Stimulated activated naive B cell treated with anti-CD40 and anti-IgM and Interleukin-4, amounts not matched to agents 10 μg/mL and 1 μg/mL and 100 μg/mL, for 72 hours (primary cell): Measurements from ENCODE around the gene NRG4.
"Not testable (repeated sequence)": the region's sequence is repeated elsewhere in the genome, so short reads cannot be mapped to it uniquely, and the experiment has no call there.

Experiments
- ATAC-seq, 2 donors: fragments of 150-1000 bp; cut with Tn5 transposase; replicated peaks; 2 replicates each; pipeline ENCODE4 v1.10.0; 2021; ENCODE audit warnings: moderate library complexity in 1 of 2
- DNase-seq: peaks from one replicate; pipeline ENCODE4 v3.0.0; 2021
- H3K27ac Mint-ChIP-seq: one replicate; pipeline ENCODE4 v1.8.0; 2022; ENCODE audit warnings: mild to moderate bottlenecking, mixed read lengths
- H3K27me3 Mint-ChIP-seq, 2 donors: one replicate each; pipeline ENCODE4 v1.8.0; 2022; ENCODE audit warnings: mixed read lengths in 2 of 2
- H3K36me3 Mint-ChIP-seq, 2 donors: one replicate each; pipeline ENCODE4 v1.8.0; 2022; ENCODE audit warnings: mixed read lengths in 2 of 2, mild to moderate bottlenecking in 1 of 2
- H3K4me1 Mint-ChIP-seq, 2 donors: one replicate each; pipeline ENCODE4 v1.8.0; 2022; ENCODE audit warnings: mixed read lengths in 2 of 2, mild to moderate bottlenecking in 1 of 2
- H3K4me3 Mint-ChIP-seq, 2 donors: one replicate each; pipeline ENCODE4 v1.8.0; 2022; ENCODE audit warnings: mild to moderate bottlenecking in 2 of 2, mixed read lengths in 2 of 2, moderate library complexity in 1 of 2
- H3K9me3 Mint-ChIP-seq, 2 donors: one replicate each; pipeline ENCODE4 v1.8.0; 2022; ENCODE audit warnings: mixed read lengths in 2 of 2, mild to moderate bottlenecking in 1 of 2

NRG4 gene

DNA sequence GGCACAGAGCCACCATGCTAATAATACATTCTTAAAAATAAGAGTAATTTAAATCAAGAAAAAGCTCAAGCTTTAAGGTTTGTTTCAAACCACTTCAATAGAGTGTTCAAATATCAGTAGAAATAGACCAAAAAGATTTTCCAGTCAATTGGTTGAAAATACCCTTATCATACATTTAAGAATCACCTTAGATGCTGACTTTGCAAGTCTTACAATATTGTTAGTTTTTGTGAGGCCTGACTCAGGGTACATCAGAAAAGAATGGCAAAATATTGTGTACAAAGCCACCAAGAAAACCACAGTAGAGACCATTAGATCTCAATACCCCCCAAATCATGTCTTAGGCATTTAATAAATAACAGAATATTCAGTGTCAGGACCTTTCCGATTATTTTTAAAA is 19.8 kb upstream of the NRG4 start:
- Mint-ChIP-seq H3K4me3 (no peak overlapping the region), H3K27ac (no peak overlapping the region), H3K36me3 (peaks cover 0 to 3% of the 10 kb centered on the region in 2 donors), H3K27me3 (peaks cover 0 to 6% of the 10 kb centered on the region in 2 donors), H3K9me3 (peaks cover 5 to 14% of the 10 kb centered on the region in 2 donors), H3K4me1 (no peaks in the 10 kb centered on the region)
- DNase-seq = no peak
- no peak for ATAC-seq

DNA sequence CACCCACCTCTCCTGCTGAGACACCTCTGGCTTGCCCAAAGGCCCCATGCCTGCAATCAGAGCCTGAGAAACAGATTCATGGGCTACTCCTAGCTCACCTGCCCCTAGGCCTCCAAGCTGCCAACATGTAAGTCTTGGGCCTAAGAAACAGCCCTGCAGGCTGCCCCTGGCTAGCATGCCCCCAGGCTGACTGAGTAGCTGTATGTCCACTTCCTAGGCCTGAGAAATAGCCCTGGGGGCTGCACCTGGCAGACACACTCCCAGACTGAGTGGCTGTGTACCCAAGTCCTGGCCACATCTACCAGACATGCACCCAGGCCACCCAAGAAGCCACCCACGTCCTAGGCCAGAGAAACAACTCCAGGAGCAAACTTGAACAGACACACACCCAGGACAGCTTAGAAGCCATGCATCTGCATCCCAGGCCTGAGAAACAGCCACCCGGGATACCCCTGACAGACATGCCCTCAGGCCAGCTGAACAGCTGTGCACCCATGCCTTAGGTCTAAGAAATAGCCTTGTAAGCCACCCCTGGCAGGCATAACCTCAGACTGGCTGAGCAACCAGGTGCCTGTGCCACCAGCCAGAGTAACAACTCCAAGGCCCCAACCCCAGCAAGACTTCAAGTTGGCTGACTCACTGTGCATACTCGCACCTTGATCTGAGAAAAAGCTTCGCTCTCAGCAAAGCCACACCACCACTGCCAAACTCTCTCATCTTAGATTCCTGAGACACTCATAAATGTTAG is 12.0 kb upstream of the NRG4 start:
- Mint-ChIP-seq H3K9me3 (peaks cover 19 to 21% of the 10 kb centered on the region in 2 donors), H3K27me3 (peaks cover 6 to 17% of the 10 kb centered on the region in 2 donors), H3K4me1 (no peaks in the 10 kb centered on the region), H3K36me3 (peaks cover 12 to 13% of the 10 kb centered on the region in 2 donors), H3K4me3 (no peak overlapping the region), H3K27ac (no peak overlapping the region)
- ATAC-seq (no peak), DNase-seq (no peak)

DNA sequence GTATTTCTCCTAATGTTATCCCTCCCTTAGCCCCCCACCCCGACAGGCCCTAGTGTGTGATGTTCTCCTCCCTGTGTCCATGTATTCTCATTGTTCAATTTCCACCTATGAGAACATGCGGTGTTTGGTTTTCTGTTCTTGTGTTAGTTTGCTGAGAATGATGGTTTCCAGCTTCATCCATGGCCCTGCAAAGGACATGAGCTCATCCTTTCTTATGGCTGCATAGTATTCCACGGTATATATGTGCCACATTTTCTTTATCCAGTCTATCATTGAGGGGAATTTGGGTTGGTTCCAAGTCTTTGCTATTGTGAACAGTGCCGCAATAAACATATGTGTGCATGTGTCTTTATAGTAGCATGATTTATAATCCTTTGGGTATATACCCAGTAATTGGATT is 1.2 kb upstream of the NRG4 start:
- H3K4me3 Mint-ChIP-seq, DNase-seq, ATAC-seq, H3K4me1 Mint-ChIP-seq, H3K27ac Mint-ChIP-seq: not testable (repeated sequence)
- H3K27me3 Mint-ChIP-seq = peaks cover 49 to 51% of the 10 kb centered on the region in 2 donors
- peaks cover 24 to 27% of the 10 kb centered on the region in 2 donors for H3K9me3 Mint-ChIP-seq
- peaks cover 7 to 22% of the 10 kb centered on the region in 2 donors for H3K36me3 Mint-ChIP-seq

DNA sequence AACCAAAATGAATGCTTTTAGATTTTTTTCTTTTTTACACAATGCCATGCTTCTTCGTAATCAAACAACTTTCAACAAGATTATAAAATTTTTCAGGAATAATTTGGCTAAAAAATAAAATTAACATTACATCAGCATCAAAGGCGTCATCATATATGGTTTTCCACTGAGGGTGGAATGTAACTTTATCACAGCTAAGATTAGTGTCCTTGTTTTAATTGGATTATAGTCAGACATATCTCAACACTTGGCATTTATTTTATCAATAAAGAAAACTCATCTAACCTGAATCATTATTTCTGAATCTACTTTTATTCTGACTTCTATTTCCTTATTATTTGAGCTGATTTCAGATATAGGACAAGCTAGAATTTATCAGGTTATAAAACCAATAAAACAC is 1.6 kb downstream of the NRG4 start:
- peaks cover 28 to 30% of the 10 kb centered on the region in 2 donors for H3K27me3 Mint-ChIP-seq
- H3K9me3 Mint-ChIP-seq = peaks cover 7 to 8% of the 10 kb centered on the region in 2 donors

DNA sequence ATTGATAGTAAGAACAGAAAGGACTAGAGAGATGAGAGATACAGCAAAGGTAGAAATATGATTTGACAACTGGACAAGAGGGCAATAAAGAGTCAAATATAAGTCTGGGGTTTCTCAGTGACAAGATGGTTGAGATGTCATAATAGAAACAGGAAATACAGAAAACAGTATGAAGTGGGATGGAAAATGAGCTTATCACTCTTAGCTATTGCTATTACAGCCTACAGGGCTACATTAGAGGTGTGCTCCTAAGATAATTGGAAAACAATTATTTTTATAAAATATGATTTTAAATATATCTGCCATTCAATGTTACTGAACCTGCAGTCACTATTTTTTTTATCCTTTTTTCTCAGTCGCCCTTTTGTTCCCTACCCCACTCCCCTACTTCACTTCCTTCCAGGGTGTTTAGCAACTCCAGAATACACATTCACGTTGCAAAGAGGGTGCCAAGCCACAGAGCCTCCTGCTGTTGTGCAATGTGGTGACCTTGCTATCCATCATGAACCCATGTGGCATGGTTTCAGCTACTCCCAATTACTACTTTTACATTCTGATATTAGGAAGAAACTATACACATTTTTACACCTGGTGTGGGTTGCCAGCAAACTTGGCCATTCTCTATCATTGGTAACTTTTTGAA is 6.0 kb downstream of the NRG4 start:
- DNase-seq = no peak
- no peaks in the 10 kb centered on the region for H3K4me1 Mint-ChIP-seq

More for the DNA sequence above, 1.6 kb downstream of the NRG4 start:
- Mint-ChIP-seq H3K4me1 (peaks cover 2 to 8% of the 10 kb centered on the region in 2 donors), H3K4me3 (no peak overlapping the region), H3K36me3 (peaks cover 0 to 7% of the 10 kb centered on the region in 2 donors), H3K27ac (no peak overlapping the region)
- ATAC-seq = no peak
- no peak for DNase-seq

DNA sequence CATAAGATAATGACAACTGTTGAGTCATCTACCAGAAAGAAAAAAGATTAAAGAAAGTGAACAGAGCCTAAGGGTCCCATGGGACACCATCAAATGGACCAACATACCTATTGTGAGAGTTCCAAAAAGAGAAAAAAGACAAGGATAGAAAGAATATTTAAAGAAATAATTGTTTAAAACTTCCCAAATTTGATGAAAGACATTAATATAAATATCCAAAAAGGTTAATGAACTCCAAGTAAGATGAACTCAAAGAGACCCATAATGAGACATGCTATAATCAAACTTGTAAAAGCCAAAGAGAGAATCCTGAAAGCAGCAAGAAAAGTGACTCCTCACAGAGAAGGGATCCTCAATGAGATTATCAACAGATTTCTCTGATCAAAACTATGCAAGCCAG is 8.9 kb downstream of the NRG4 start:
- no peaks in the 10 kb centered on the region for H3K4me1 Mint-ChIP-seq
- no peak overlapping the region for H3K27ac Mint-ChIP-seq
- H3K9me3 Mint-ChIP-seq = no peaks in the 10 kb centered on the region
- H3K27me3 Mint-ChIP-seq = no peaks in the 10 kb centered on the region
- no peak for DNase-seq
- no peak for ATAC-seq
- no peak overlapping the region for H3K4me3 Mint-ChIP-seq
- no peaks in the 10 kb centered on the region for H3K36me3 Mint-ChIP-seq

More for the DNA sequence above, 6.0 kb downstream of the NRG4 start:
- no peaks in the 10 kb centered on the region for H3K36me3 Mint-ChIP-seq
- H3K27me3 Mint-ChIP-seq = peaks cover 0 to 5% of the 10 kb centered on the region in 2 donors
- no peak overlapping the region for H3K4me3 Mint-ChIP-seq
- no peak overlapping the region for H3K27ac Mint-ChIP-seq
- H3K9me3 Mint-ChIP-seq = no peaks in the 10 kb centered on the region
- no peak for ATAC-seq

DNA sequence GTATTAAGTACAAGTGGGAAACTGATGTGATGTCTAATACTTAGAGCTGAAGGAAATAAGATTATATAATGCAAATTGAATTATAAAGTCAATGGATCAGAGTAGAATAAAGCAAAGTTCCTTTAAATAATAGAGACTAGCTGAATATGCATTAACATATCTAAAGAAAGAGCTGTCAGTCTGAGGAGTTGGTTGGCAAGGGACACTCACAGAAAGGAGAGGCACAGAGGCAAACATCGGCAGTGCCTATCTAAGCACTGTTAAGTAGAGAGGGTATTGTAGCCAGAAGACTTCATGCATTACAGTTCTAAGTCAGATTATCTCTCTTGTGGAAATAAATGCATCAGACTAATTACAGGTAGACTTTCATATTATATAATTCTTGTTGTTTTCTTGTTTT is 16.6 kb downstream of the NRG4 start:
- Mint-ChIP-seq H3K27me3 (peaks cover 0 to 10% of the 10 kb centered on the region in 2 donors), H3K36me3 (peaks cover 0 to 5% of the 10 kb centered on the region in 2 donors), H3K27ac (no peak overlapping the region), H3K9me3 (peaks cover 4 to 5% of the 10 kb centered on the region in 2 donors), H3K4me3 (no peak overlapping the region), H3K4me1 (no peaks in the 10 kb centered on the region)
- no peak for ATAC-seq
- DNase-seq = no peak

DNA sequence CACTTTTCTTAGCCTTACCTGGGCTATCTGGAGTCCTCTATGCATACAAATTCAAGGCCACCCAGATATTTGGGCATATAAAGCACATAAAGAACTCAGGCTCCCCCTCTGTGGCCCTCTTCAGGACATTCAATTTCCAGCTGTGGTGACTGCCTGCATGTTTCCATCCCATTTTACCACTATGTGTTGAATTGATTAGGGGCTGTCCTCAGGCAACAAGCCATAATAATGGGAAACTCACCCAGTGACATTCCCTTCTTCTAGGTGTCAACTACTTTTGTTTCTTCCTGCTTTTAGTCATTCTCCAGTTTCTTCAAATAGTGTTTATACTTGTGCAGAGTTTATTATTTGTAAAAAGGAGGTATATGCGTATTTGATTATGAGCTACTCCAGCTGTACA is 18.0 kb downstream of the NRG4 start:
- no peak overlapping the region for H3K27ac Mint-ChIP-seq
- no peak for ATAC-seq
- no peaks in the 10 kb centered on the region for H3K4me1 Mint-ChIP-seq
- no peak overlapping the region for H3K4me3 Mint-ChIP-seq
- peaks cover 0 to 10% of the 10 kb centered on the region in 2 donors for H3K27me3 Mint-ChIP-seq
- peaks cover 4 to 5% of the 10 kb centered on the region in 2 donors for H3K9me3 Mint-ChIP-seq
- DNase-seq = no peak
- peaks cover 0 to 5% of the 10 kb centered on the region in 2 donors for H3K36me3 Mint-ChIP-seq

DNA sequence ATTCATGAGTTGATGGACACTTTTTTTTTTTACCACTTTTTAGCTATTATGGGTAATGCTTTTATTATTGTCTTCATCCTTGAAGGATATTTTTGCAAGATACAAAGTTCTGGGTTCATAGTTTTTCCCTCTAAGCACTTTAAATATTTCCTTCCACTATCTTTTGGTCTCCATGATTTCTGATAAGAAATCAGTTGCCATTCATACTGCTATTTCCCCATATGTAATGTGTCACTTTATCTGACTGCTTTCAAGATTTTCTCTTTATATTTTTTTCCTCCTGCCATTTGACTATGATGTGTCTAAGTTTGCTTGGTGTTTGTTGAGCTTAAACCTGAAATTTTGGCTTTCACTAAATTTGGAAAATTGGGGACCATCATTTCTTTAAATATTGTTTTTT is 19.3 kb downstream of the NRG4 start:
- Mint-ChIP-seq H3K27me3 (peaks cover 0 to 10% of the 10 kb centered on the region in 2 donors), H3K4me1 (peaks cover 0 to 2% of the 10 kb centered on the region in 2 donors), H3K27ac (no peak overlapping the region), H3K4me3 (no peak overlapping the region), H3K9me3 (peaks cover 4 to 5% of the 10 kb centered on the region in 2 donors), H3K36me3 (peaks cover 0 to 5% of the 10 kb centered on the region in 2 donors)
- ATAC-seq (no peak), DNase-seq (no peak)

DNA sequence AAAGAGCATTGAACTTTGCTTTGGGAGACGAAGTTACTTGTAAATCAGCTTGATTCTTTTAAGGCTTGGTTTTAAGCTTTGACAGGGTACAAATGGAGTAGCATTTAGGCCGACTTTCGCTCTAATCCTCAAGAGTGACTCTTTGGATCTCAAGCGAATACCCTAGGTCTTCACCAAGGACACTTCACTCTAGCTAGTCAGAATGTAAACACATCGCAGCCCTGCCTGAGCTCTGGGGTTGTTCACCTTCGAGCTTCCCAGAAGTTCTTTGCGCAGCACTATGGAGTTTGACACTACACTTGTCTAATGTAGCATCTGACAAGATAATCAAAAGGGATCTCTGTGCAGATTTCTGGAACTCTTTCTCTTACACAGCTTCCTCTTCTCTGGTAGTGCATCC is 22.3 kb downstream of the NRG4 start:
- Mint-ChIP-seq H3K9me3 (peaks cover 4 to 5% of the 10 kb centered on the region in 2 donors), H3K4me1 (peaks cover 0 to 2% of the 10 kb centered on the region in 2 donors), H3K4me3 (no peak overlapping the region), H3K36me3 (peaks cover 0 to 5% of the 10 kb centered on the region in 2 donors), H3K27me3 (peaks cover 0 to 6% of the 10 kb centered on the region in 2 donors), H3K27ac (no peak overlapping the region)
- ATAC-seq (no peak), DNase-seq (no peak)

DNA sequence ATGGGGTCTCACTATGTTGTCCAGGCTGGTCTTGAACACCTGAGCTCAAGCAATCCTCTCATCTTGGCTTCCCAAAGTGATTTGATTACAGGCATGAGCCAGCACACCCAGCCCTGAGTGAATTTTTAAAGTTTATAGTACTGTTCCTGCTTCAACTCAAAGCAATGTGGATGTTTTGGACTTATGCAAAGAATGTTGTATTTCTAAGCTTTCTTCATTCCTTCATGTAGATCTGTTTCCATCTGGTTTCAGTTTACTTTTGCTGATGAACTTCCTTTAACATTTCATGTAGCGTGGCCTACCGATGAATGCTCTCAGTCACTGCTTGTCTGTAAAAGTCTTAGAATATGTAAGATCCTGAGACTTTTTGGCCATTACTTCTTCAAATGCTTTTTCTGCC is 23.2 kb downstream of the NRG4 start:
- DNase-seq = no peak
- Mint-ChIP-seq H3K27me3 (peaks cover 0 to under 1% of the 10 kb centered on the region in 2 donors), H3K4me1 (peaks cover 0 to 2% of the 10 kb centered on the region in 2 donors), H3K4me3 (no peak overlapping the region), H3K9me3 (peaks cover 3 to 4% of the 10 kb centered on the region in 2 donors), H3K36me3 (peaks cover 0 to 2% of the 10 kb centered on the region in 2 donors), H3K27ac (no peak overlapping the region)
- ATAC-seq = no peak

DNA sequence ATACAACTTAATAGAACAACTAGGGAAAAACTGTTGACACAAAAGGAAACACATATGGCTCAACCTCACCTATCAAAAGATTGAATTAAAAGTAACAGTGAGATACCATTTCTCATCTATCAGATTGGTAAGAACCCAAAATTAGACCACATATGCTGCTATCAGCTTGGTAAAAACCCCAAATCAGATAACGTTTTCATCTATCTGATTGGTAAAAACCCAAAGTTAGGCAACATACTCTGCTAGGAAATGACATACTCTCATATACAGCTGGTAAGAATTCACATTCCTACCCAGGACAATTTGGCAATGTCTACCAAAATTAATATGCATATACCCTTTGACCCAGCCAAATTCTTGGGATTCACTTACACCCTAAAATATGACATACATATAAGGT is 26.3 kb downstream of the NRG4 start:
- Mint-ChIP-seq H3K27ac (no peak overlapping the region), H3K4me3 (no peak overlapping the region), H3K36me3 (no peaks in the 10 kb centered on the region), H3K9me3 (no peaks in the 10 kb centered on the region), H3K4me1 (peaks cover 0 to 2% of the 10 kb centered on the region in 2 donors), H3K27me3 (no peaks in the 10 kb centered on the region)
- DNase-seq = no peak
- no peak for ATAC-seq

DNA sequence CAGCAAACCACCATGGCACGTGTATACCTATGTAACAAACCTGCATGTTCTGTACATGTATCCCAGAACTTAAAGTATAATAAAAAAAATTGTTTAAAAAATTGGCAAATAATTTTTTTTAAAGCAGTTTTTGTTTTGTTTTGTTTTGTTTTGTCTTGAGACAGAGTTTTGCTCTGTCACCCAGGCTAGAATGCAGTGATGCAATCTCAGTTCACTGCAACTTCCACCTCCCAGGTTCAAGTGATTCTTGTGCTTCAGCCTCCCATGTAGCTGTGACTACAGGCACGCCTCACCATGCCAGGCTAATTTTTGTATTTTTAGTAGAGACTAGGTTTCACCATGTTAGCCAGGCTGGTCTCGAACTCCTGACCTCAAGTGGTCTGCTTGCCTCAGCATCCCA is 27.5 kb downstream of the NRG4 start:
- H3K27ac Mint-ChIP-seq, DNase-seq, H3K4me3 Mint-ChIP-seq, H3K36me3 Mint-ChIP-seq, H3K9me3 Mint-ChIP-seq, H3K27me3 Mint-ChIP-seq, H3K4me1 Mint-ChIP-seq, ATAC-seq: not testable (repeated sequence)

DNA sequence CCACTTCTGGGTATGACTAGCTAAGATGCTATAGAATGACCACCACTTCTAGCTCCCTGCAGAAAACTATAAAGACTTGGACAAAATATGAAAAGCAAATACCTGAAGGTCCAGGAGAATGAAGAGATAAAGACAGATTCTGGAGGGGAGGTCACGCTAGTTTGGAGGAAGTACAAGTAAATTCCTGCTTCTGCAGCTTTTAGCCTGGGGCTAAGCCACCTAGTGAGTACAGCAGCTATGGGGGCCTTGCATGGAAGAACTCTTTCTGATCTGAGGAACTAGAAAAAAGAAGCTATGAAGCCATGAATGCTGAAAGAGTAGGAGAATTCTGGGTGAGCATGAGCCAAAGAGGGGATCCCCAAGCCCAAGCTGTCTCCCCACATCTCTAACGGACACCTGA is 29.8 kb downstream of the NRG4 start:
- Mint-ChIP-seq H3K4me3 (no peak overlapping the region), H3K4me1 (no peaks in the 10 kb centered on the region), H3K36me3 (no peaks in the 10 kb centered on the region), H3K9me3 (peaks cover 0 to 2% of the 10 kb centered on the region in 2 donors), H3K27me3 (peaks cover 14 to 20% of the 10 kb centered on the region in 2 donors), H3K27ac (no peak overlapping the region)
- ATAC-seq (no peak), DNase-seq (no peak)
